Duodenal mucosa (tissue), 2 donors: Measurements from ENCODE around the gene ISM1.

ENCODE experiments used
- H3K27ac ChIP-seq: one replicate; pipeline ENCODE4 v1.7.0; 2013; ENCODE audit warnings: low read depth, low read length
- H3K27me3 ChIP-seq, 2 donors: one replicate each; pipeline ENCODE4 v1.7.0; 2013; ENCODE audit warnings: low read length in 2 of 2, control low read depth in 1 of 2; ENCODE audit not compliant: insufficient read depth in 2 of 2, control insufficient read depth in 1 of 2
- H3K36me3 ChIP-seq, 2 donors: one replicate each; pipeline ENCODE4 v1.7.0; 2013; ENCODE audit warnings: low read length in 2 of 2, control low read depth in 1 of 2; ENCODE audit not compliant: insufficient read depth in 2 of 2, control insufficient read depth in 1 of 2
- H3K4me1 ChIP-seq, 2 donors: one replicate each; pipeline ENCODE4 v1.7.0; 2013; ENCODE audit warnings: low read length in 2 of 2, control low read depth in 1 of 2; ENCODE audit not compliant: insufficient read depth in 2 of 2, control insufficient read depth in 1 of 2
- H3K4me3 ChIP-seq, 2 donors: one replicate each; pipeline ENCODE4 v1.7.0; 2013; ENCODE audit warnings: low read length in 2 of 2, low read depth in 1 of 2
- H3K9ac ChIP-seq, 2 donors: one replicate each; pipeline ENCODE4 v1.7.0; 2013; ENCODE audit warnings: low read length in 2 of 2, low read depth in 1 of 2
- H3K9me3 ChIP-seq, 2 donors: one replicate each; pipeline ENCODE4 v1.7.0; 2013; ENCODE audit warnings: low read length in 2 of 2, control low read depth in 1 of 2; ENCODE audit not compliant: control insufficient read depth in 1 of 2

The ISM1 gene

DNA sequence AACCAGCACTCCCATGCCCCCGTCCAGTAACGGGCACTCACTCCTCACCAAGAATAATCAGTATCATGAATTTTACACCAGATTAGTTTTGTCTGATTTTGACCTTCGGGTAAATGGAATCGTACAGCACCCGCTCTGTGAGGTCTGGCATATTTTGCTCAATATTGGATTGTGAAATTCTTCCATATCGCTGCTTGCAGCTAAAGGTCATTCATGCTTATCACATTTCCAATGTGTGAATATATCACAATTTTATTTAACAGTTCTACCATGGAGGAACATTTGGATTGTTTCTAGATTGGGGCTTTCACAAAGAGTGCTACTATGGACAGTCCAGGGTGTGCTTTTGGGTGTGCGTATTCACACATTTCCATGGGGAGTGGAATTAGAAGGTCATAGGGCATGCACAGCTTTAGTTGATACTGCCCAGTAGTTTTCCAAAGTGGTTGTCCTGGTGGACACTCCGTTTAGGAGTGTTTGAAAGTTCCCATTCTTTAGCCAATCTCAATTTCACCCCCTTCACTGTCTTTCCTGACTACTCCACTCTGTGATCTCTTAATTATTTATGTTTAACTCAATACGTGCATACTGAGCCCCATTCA, 86.6 kb downstream of the ISM1 start:
- no peak overlapping the region for H3K27ac ChIP-seq
- no peak overlapping the region for H3K9ac ChIP-seq
- no peaks in the 10 kb centered on the region for H3K9me3 ChIP-seq
- H3K36me3 ChIP-seq = no peaks in the 10 kb centered on the region
- H3K4me3 ChIP-seq = no peak overlapping the region
- H3K27me3 ChIP-seq = no peaks in the 10 kb centered on the region
- H3K4me1 ChIP-seq = no peaks in the 10 kb centered on the region

DNA sequence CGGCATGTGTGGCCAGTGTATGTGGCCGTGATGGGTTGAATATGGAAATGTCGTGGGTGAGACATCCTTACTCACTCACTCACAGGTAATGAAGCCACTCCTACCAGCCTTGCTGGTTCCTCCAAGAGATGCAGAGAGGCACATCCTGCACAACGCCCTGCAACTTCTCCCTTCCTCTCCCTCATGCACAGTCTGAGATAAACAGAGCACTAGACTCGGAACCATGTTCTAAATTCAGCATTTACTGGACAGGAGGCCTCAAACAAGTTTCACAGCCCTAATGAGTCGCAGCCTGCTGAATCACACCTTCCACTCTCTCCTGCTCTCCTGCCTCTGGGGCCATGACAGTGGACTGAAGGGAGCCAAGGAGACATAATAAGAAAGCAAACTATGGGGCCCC, 91.2 kb downstream of the ISM1 start:
- no peaks in the 10 kb centered on the region for H3K9me3 ChIP-seq
- H3K4me1 ChIP-seq = no peaks in the 10 kb centered on the region
- no peaks in the 10 kb centered on the region for H3K36me3 ChIP-seq
- no peak overlapping the region for H3K27ac ChIP-seq
- no peak overlapping the region for H3K4me3 ChIP-seq
- H3K27me3 ChIP-seq = no peaks in the 10 kb centered on the region
- H3K9ac ChIP-seq = no peak overlapping the region

GRCh38 chr20:13313201-13313600, 92.1 kb downstream of the ISM1 start:
- H3K4me3 ChIP-seq = no peak overlapping the region
- H3K27me3 ChIP-seq = no peaks in the 10 kb centered on the region
- no peak overlapping the region for H3K27ac ChIP-seq
- H3K9me3 ChIP-seq = no peaks in the 10 kb centered on the region
- H3K9ac ChIP-seq = no peak overlapping the region
- H3K36me3 ChIP-seq = no peaks in the 10 kb centered on the region
- H3K4me1 ChIP-seq = no peaks in the 10 kb centered on the region

- Histone ChIP-seq H3K36me3 (no peaks in the 10 kb centered on the region), H3K9ac (no peak overlapping the region), H3K27me3 (no peaks in the 10 kb centered on the region), H3K9me3 (no peaks in the 10 kb centered on the region), H3K4me3 (no peak overlapping the region), H3K27ac (no peak overlapping the region), H3K4me1 (no peaks in the 10 kb centered on the region)
Measured at GRCh38 chr20:13317439-13317838, 96.4 kb downstream of the ISM1 start.

- H3K27me3 ChIP-seq = no peaks in the 10 kb centered on the region
- no peaks in the 10 kb centered on the region for H3K36me3 ChIP-seq
- no peak overlapping the region for H3K27ac ChIP-seq
- no peaks in the 10 kb centered on the region for H3K4me1 ChIP-seq
- no peaks in the 10 kb centered on the region for H3K9me3 ChIP-seq
- H3K4me3 ChIP-seq = no peak overlapping the region
- H3K9ac ChIP-seq = no peak overlapping the region
Measured at GRCh38 chr20:13318871-13319521, 97.9 kb downstream of the ISM1 start.

DNA sequence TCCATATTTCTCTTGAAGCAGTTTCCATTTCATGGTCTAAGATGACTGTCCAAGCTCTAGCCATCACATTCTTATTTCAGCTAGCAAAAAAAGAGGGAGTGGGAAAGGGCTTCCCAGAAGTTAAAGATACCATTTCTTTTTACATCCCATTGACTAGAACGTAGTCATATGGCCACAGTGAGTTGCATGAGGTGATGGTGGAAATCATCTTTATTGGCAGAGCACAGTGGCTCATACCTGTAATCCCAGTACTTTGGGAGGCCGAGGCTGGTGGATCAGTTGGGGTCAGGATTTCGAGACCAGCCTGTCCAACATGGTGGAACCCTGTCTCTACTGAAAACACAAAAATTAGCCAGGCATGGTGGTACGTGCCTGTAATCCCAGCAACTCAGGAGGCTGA, 99.6 kb downstream of the ISM1 start:
- no peak overlapping the region for H3K9ac ChIP-seq
- H3K9me3 ChIP-seq = no peaks in the 10 kb centered on the region
- no peaks in the 10 kb centered on the region for H3K36me3 ChIP-seq
- no peak overlapping the region for H3K27ac ChIP-seq
- no peaks in the 10 kb centered on the region for H3K27me3 ChIP-seq
- H3K4me1 ChIP-seq = no peaks in the 10 kb centered on the region
- H3K4me3 ChIP-seq = no peak overlapping the region

DNA sequence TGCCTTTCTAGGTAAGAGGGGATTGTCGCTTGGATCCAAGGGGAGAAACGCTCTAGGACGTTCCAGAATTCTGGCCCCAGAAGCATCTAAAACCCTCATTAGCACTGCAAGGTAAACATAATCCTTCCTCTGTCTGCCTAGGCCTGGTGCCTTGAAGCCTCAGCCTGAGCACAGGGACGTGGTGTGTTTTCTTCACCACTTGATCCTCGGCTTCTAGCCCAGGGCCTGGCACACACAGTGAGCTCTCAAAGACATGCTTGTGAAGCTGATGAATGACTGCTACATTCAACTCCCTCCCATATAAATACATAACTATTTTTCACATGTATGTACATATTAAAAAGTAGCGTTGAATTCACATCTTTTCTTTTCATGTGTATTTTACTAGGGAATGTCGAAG, 100.3 kb downstream of the ISM1 start:
- H3K27ac ChIP-seq = no peak overlapping the region
- no peaks in the 10 kb centered on the region for H3K4me1 ChIP-seq
- H3K36me3 ChIP-seq = no peaks in the 10 kb centered on the region
- no peak overlapping the region for H3K4me3 ChIP-seq
- no peaks in the 10 kb centered on the region for H3K9me3 ChIP-seq
- H3K9ac ChIP-seq = no peak overlapping the region
- no peaks in the 10 kb centered on the region for H3K27me3 ChIP-seq

- H3K4me3 ChIP-seq = no peak overlapping the region
- no peak overlapping the region for H3K9ac ChIP-seq
Measured at GRCh38 chr20:13322198-13322597, 101.1 kb downstream of the ISM1 start.

DNA sequence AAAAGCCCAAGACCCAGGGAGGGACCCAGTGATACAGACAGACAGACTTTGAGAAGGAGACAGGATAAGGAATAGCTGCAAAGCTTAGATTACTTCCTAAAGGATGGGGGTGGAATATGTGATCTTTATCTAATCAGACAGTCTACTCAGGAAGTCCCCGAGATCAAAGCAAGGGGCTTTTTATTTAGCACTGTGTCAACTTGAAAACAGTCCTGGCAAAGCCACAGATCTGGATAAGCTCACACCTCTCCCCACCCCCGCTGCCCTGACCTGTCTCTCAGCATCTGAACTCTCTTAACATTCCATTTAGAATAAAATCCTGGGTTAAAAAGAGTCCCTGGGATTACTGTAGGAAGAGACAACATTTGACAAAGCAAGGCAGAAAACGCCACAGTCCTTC, 101.5 kb downstream of the ISM1 start:
- no peaks in the 10 kb centered on the region for H3K4me1 ChIP-seq
- no peak overlapping the region for H3K9ac ChIP-seq
- H3K36me3 ChIP-seq = no peaks in the 10 kb centered on the region
- H3K9me3 ChIP-seq = no peaks in the 10 kb centered on the region
- H3K27me3 ChIP-seq = no peaks in the 10 kb centered on the region
- H3K4me3 ChIP-seq = no peak overlapping the region
- no peak overlapping the region for H3K27ac ChIP-seq

More at GRCh38 chr20:13322198-13322597, 101.1 kb downstream of the ISM1 start:
- Histone ChIP-seq H3K4me1 (no peaks in the 10 kb centered on the region), H3K27me3 (no peaks in the 10 kb centered on the region), H3K27ac (no peak overlapping the region), H3K9me3 (no peaks in the 10 kb centered on the region), H3K36me3 (no peaks in the 10 kb centered on the region)

GRCh38 chr20:13325033-13325432, 104.0 kb downstream of the ISM1 start:
- no peaks in the 10 kb centered on the region for H3K27me3 ChIP-seq
- no peaks in the 10 kb centered on the region for H3K9me3 ChIP-seq
- no peak overlapping the region for H3K27ac ChIP-seq
- no peaks in the 10 kb centered on the region for H3K36me3 ChIP-seq
- H3K4me3 ChIP-seq = no peak overlapping the region
- H3K4me1 ChIP-seq = no peaks in the 10 kb centered on the region
- no peak overlapping the region for H3K9ac ChIP-seq
